ENCODE measurements around the gene INHBB.

Gene INHBB

GRCh38 chr2:120338015-120338414, 7.9 kb upstream of the INHBB start:
- Histone ChIP-seq H3K36me3 (ENCODE audit: control insufficient read depth, insufficient read depth, low read length) (no peaks in the 10 kb centered on the region), H3K4me1 (ENCODE audit: control insufficient read depth, insufficient read depth, low read length, poor library complexity, severe bottlenecking) (peaks cover under 1% of the 10 kb centered on the region), H3K4me3 (ENCODE audit: insufficient read depth, low read depth, low read length, poor library complexity, severe bottlenecking) (no peak overlapping the region), H3K27ac (ENCODE audit: insufficient read depth, low read length, poor library complexity, severe bottlenecking) (no peak overlapping the region), H3K27me3 (replicated peaks; ENCODE audit: control insufficient read depth, insufficient read depth, low read length, poor library complexity, severe bottlenecking) (peaks cover 17% of the 10 kb centered on the region), H3K9me3 (ENCODE audit: control insufficient read depth, low read length) (no peaks in the 10 kb centered on the region)
- no peak for DNase-seq

GRCh38 chr2:120341977-120342376, 4.0 kb upstream of the INHBB start:
- no peaks in the 10 kb centered on the region for H3K9me3 ChIP-seq (ENCODE audit: control insufficient read depth, low read length)
- H3K27me3 ChIP-seq (replicated peaks; ENCODE audit: control insufficient read depth, insufficient read depth, low read length, poor library complexity, severe bottlenecking), result peaks cover 37% of the 10 kb centered on the region
- no peak for DNase-seq
- no peaks in the 10 kb centered on the region for H3K36me3 ChIP-seq (ENCODE audit: control insufficient read depth, insufficient read depth, low read length)
- peaks cover 24% of the 10 kb centered on the region for H3K4me1 ChIP-seq (ENCODE audit: control insufficient read depth, insufficient read depth, low read length, poor library complexity, severe bottlenecking)
- no peak overlapping the region for H3K27ac ChIP-seq (ENCODE audit: insufficient read depth, low read length, poor library complexity, severe bottlenecking)
- H3K4me3 ChIP-seq (ENCODE audit: insufficient read depth, low read depth, low read length, poor library complexity, severe bottlenecking), result no peak overlapping the region

- no peaks in the 10 kb centered on the region for H3K9me3 ChIP-seq (ENCODE audit: control insufficient read depth, low read length)
- H3K4me3 ChIP-seq (ENCODE audit: insufficient read depth, low read depth, low read length, poor library complexity, severe bottlenecking), result no peak overlapping the region
- peaks cover 40% of the 10 kb centered on the region for H3K27me3 ChIP-seq (replicated peaks; ENCODE audit: control insufficient read depth, insufficient read depth, low read length, poor library complexity, severe bottlenecking)
- no peak overlapping the region for H3K27ac ChIP-seq (ENCODE audit: insufficient read depth, low read length, poor library complexity, severe bottlenecking)
- DNase-seq, result no peak
- H3K4me1 ChIP-seq (ENCODE audit: control insufficient read depth, insufficient read depth, low read length, poor library complexity, severe bottlenecking), result peaks cover 29% of the 10 kb centered on the region
- H3K36me3 ChIP-seq (ENCODE audit: control insufficient read depth, insufficient read depth, low read length), result no peaks in the 10 kb centered on the region
Measured at GRCh38 chr2:120342446-120342845, 3.5 kb upstream of the INHBB start.

- H3K4me1 ChIP-seq (ENCODE audit: control insufficient read depth, insufficient read depth, low read length, poor library complexity, severe bottlenecking), result peaks cover 30% of the 10 kb centered on the region
- H3K27ac ChIP-seq (ENCODE audit: insufficient read depth, low read length, poor library complexity, severe bottlenecking), result no peak overlapping the region
- H3K27me3 ChIP-seq (replicated peaks; ENCODE audit: control insufficient read depth, insufficient read depth, low read length, poor library complexity, severe bottlenecking), result peaks cover 40% of the 10 kb centered on the region
- no peaks in the 10 kb centered on the region for H3K36me3 ChIP-seq (ENCODE audit: control insufficient read depth, insufficient read depth, low read length)
- H3K4me3 ChIP-seq (ENCODE audit: insufficient read depth, low read depth, low read length, poor library complexity, severe bottlenecking), result no peak overlapping the region
- no peak for DNase-seq
- H3K9me3 ChIP-seq (ENCODE audit: control insufficient read depth, low read length), result no peaks in the 10 kb centered on the region
Measured at GRCh38 chr2:120343100-120343432, 2.9 kb upstream of the INHBB start.

- DNase-seq, result peak in 1 of 3 donors; percentile 12
- Histone ChIP-seq H3K27ac (ENCODE audit: insufficient read depth, low read length, poor library complexity, severe bottlenecking) (no peak overlapping the region), H3K36me3 (ENCODE audit: control insufficient read depth, insufficient read depth, low read length) (no peaks in the 10 kb centered on the region), H3K9me3 (ENCODE audit: control insufficient read depth, low read length) (no peaks in the 10 kb centered on the region), H3K4me1 (ENCODE audit: control insufficient read depth, insufficient read depth, low read length, poor library complexity, severe bottlenecking) (peaks cover 30% of the 10 kb centered on the region), H3K4me3 (ENCODE audit: insufficient read depth, low read depth, low read length, poor library complexity, severe bottlenecking) (peak overlapping the region; percentile 17), H3K27me3 (replicated peaks; ENCODE audit: control insufficient read depth, insufficient read depth, low read length, poor library complexity, severe bottlenecking) (peaks cover 40% of the 10 kb centered on the region)
Measured at GRCh38 chr2:120343433-120344105, 2.4 kb upstream of the INHBB start.

- peaks cover 42% of the 10 kb centered on the region for H3K27me3 ChIP-seq (replicated peaks; ENCODE audit: control insufficient read depth, insufficient read depth, low read length, poor library complexity, severe bottlenecking)
- DNase-seq, result no peak
- no peak overlapping the region for H3K27ac ChIP-seq (ENCODE audit: insufficient read depth, low read length, poor library complexity, severe bottlenecking)
- H3K36me3 ChIP-seq (ENCODE audit: control insufficient read depth, insufficient read depth, low read length), result no peaks in the 10 kb centered on the region
- H3K9me3 ChIP-seq (ENCODE audit: control insufficient read depth, low read length), result no peaks in the 10 kb centered on the region
- peak overlapping the region; percentile 48 for H3K4me3 ChIP-seq (ENCODE audit: insufficient read depth, low read depth, low read length, poor library complexity, severe bottlenecking)
- H3K4me1 ChIP-seq (ENCODE audit: control insufficient read depth, insufficient read depth, low read length, poor library complexity, severe bottlenecking), result peaks cover 30% of the 10 kb centered on the region
Measured at GRCh38 chr2:120344214-120344975, 1.5 kb upstream of the INHBB start.

GRCh38 chr2:120344976-120345581, 857 bp upstream of the INHBB start:
- no peak overlapping the region for H3K27ac ChIP-seq (ENCODE audit: insufficient read depth, low read length, poor library complexity, severe bottlenecking)
- DNase-seq, result no peak
- H3K4me3 ChIP-seq (ENCODE audit: insufficient read depth, low read depth, low read length, poor library complexity, severe bottlenecking), result peak overlapping the region; percentile 48
- H3K9me3 ChIP-seq (ENCODE audit: control insufficient read depth, low read length), result no peaks in the 10 kb centered on the region
- peaks cover 30% of the 10 kb centered on the region for H3K4me1 ChIP-seq (ENCODE audit: control insufficient read depth, insufficient read depth, low read length, poor library complexity, severe bottlenecking)
- no peaks in the 10 kb centered on the region for H3K36me3 ChIP-seq (ENCODE audit: control insufficient read depth, insufficient read depth, low read length)
- H3K27me3 ChIP-seq (replicated peaks; ENCODE audit: control insufficient read depth, insufficient read depth, low read length, poor library complexity, severe bottlenecking), result peaks cover 39% of the 10 kb centered on the region

GRCh38 chr2:120345608-120346007, 328 bp upstream of the INHBB start:
- no peaks in the 10 kb centered on the region for H3K36me3 ChIP-seq (ENCODE audit: control insufficient read depth, insufficient read depth, low read length)
- peak overlapping the region; percentile 32 for H3K4me3 ChIP-seq (ENCODE audit: insufficient read depth, low read depth, low read length, poor library complexity, severe bottlenecking)
- H3K4me1 ChIP-seq (ENCODE audit: control insufficient read depth, insufficient read depth, low read length, poor library complexity, severe bottlenecking), result peaks cover 30% of the 10 kb centered on the region
- H3K9me3 ChIP-seq (ENCODE audit: control insufficient read depth, low read length), result no peaks in the 10 kb centered on the region
- no peak for DNase-seq
- no peak overlapping the region for H3K27ac ChIP-seq (ENCODE audit: insufficient read depth, low read length, poor library complexity, severe bottlenecking)
- peaks cover 39% of the 10 kb centered on the region for H3K27me3 ChIP-seq (replicated peaks; ENCODE audit: control insufficient read depth, insufficient read depth, low read length, poor library complexity, severe bottlenecking)

GRCh38 chr2:120346667-120347358, 877 bp downstream of the INHBB start:
- H3K4me1 ChIP-seq (ENCODE audit: control insufficient read depth, insufficient read depth, low read length, poor library complexity, severe bottlenecking), result peaks cover 30% of the 10 kb centered on the region
- peaks cover 38% of the 10 kb centered on the region for H3K27me3 ChIP-seq (replicated peaks; ENCODE audit: control insufficient read depth, insufficient read depth, low read length, poor library complexity, severe bottlenecking)
- no peak overlapping the region for H3K27ac ChIP-seq (ENCODE audit: insufficient read depth, low read length, poor library complexity, severe bottlenecking)
- no peak for DNase-seq
- H3K9me3 ChIP-seq (ENCODE audit: control insufficient read depth, low read length), result no peaks in the 10 kb centered on the region
- no peaks in the 10 kb centered on the region for H3K36me3 ChIP-seq (ENCODE audit: control insufficient read depth, insufficient read depth, low read length)
- H3K4me3 ChIP-seq (ENCODE audit: insufficient read depth, low read depth, low read length, poor library complexity, severe bottlenecking), result peak overlapping the region; percentile 29

Measured in effector memory CD4-positive, alpha-beta T cell (primary cell).